ENCODE measurements around the gene FUCA1.

Gene FUCA1

GRCh38 chr1:23825762-23826522, 42.1 kb downstream of the FUCA1 start:
- in situ Hi-C loops (cut with MboI; ENCODE audit: low sequenced_read_pairs, unreplicated experiment), result no loop called here
- DNase-seq (ENCODE audit: low spot score), result peak; percentile 76
- TF ChIP-seq CTCF (IDR thresholded peaks at IDR 0.05; ENCODE audit: borderline replicate concordance, control extremely low read depth, extremely low read depth, insufficient read depth, missing control alignments), result no peak

GRCh38 chr1:23825076-23825761, 42.9 kb downstream of the FUCA1 start, which contains the start of gene HMGCL:
HMGCL (minus strand) TSS chr1:23825429; CDS start chr1:23825415, 14 bp downstream.
- in situ Hi-C loops (cut with MboI; ENCODE audit: low sequenced_read_pairs, unreplicated experiment), result no loop called here
- TF ChIP-seq CTCF (IDR thresholded peaks at IDR 0.05; ENCODE audit: borderline replicate concordance, control extremely low read depth, extremely low read depth, insufficient read depth, missing control alignments), result no peak
- peak; percentile 97 for DNase-seq (ENCODE audit: low spot score)

GRCh38 chr1:23824711-23825075, 43.4 kb downstream of the FUCA1 start:
- in situ Hi-C loops (cut with MboI; ENCODE audit: low sequenced_read_pairs, unreplicated experiment), result no loop called here
- no peak for TF ChIP-seq CTCF (IDR thresholded peaks at IDR 0.05; ENCODE audit: borderline replicate concordance, control extremely low read depth, extremely low read depth, insufficient read depth, missing control alignments)
- no peak for DNase-seq (ENCODE audit: low spot score)

GRCh38 chr1:23823767-23824166, 44.3 kb downstream of the FUCA1 start:
- in situ Hi-C loops (cut with MboI; ENCODE audit: low sequenced_read_pairs, unreplicated experiment), result no loop called here
- TF ChIP-seq CTCF (IDR thresholded peaks at IDR 0.05; ENCODE audit: borderline replicate concordance, control extremely low read depth, extremely low read depth, insufficient read depth, missing control alignments), result no peak
- no peak for DNase-seq (ENCODE audit: low spot score)

- in situ Hi-C loops (cut with MboI; ENCODE audit: low sequenced_read_pairs, unreplicated experiment), result no loop called here
- TF ChIP-seq CTCF (IDR thresholded peaks at IDR 0.05; ENCODE audit: borderline replicate concordance, control extremely low read depth, extremely low read depth, insufficient read depth, missing control alignments), result no peak
- DNase-seq (ENCODE audit: low spot score), result no peak
These were observed 50.5 kb downstream of the FUCA1 start for GRCh38 chr1:23817633-23818032.

GRCh38 chr1:23816906-23817305, 51.2 kb downstream of the FUCA1 start:
- in situ Hi-C loops (cut with MboI; ENCODE audit: low sequenced_read_pairs, unreplicated experiment), result no loop called here
- no peak for TF ChIP-seq CTCF (IDR thresholded peaks at IDR 0.05; ENCODE audit: borderline replicate concordance, control extremely low read depth, extremely low read depth, insufficient read depth, missing control alignments)
- no peak for DNase-seq (ENCODE audit: low spot score)

Measured in GM13976 (cell line).